HepG2 (cell line): ENCODE data around the gene HMCN2. TPM values are rescaled to one million over a fixed set of nuclear protein-coding genes. Genes with fewer than 3 reads are reported as not detected.

Experiments
- ATAC-seq: fragments of 200-7000 bp; cut with Tn5 transposase; 3 replicates; pipeline ENCODE4 v1.9.1; 2020; ENCODE audit warnings: mild to moderate bottlenecking, moderate library complexity
- BruUV-seq: library from RNA; stranded (reverse); fragments of 400-500 nt; replicated peaks from 2 replicates; lab custom pipeline; 2021; lab: Mats Ljungman, UMichigan
- CTCF ChIA-PET: fragments of 300-600 bp; formaldehyde crosslinking; extraction: SDS; loops from one replicate; lab custom pipeline; 2021; ENCODE audit warnings: low total read pairs, inconsistent platforms, low intra/inter-chr PET ratio; lab: Yijun Ruan, JAX
- POLR2A ChIA-PET: fragments of 350-600 bp; sonication (Branson Sonifier 250); formaldehyde crosslinking; loops from one replicate; lab custom pipeline; 2020; ENCODE audit warnings: antibody characterized with exemption, inconsistent platforms; lab: Yijun Ruan, JAX
- DNase-seq: peaks from one replicate; pipeline ENCODE4 v3.0.0-alpha.2; 2015; ENCODE audit warnings: low spot score
- FAIRE-seq: peaks from 3 replicates; lab custom pipeline; 2011; peaks lifted over from hg19 to GRCh38; lab: Jason Lieb, UNC
- H2AFZ ChIP-seq: one replicate; pipeline ENCODE4 v1.6.1; 2011; ENCODE audit warnings: low read length, inconsistent platforms
- H3K27ac ChIP-seq: fragments of 300-600 bp; 3 replicates; pipeline ENCODE4 v1.8.0; 2011; ENCODE audit warnings: mixed run types, mild to moderate bottlenecking, mixed read lengths, low read length, inconsistent platforms; ENCODE audit not compliant: insufficient read depth; ENCODE audit errors: extremely low read length
- H3K27me3 ChIP-seq, 2 experiments: fragments of 200-600 bp in 1 of 2; 2 replicates in 1 of 2; 3 replicates in 1 of 2; pipeline versions ENCODE4 v1.6.0 to v1.8.0; 2011; ENCODE audit warnings: low read length in 2 of 2, mild to moderate bottlenecking in 2 of 2, moderate library complexity in 2 of 2, inconsistent platforms in 1 of 2; ENCODE audit not compliant: insufficient read depth in 2 of 2, control insufficient read depth in 1 of 2
- H3K36me3 ChIP-seq, 2 experiments: fragments of 200-600 bp in 1 of 2; replicated peaks in 1 of 2; 2 replicates in 1 of 2; 3 replicates in 1 of 2; pipeline versions ENCODE4 v1.5.1 to v1.8.0; 2011; ENCODE audit warnings: low read length in 2 of 2, inconsistent platforms in 1 of 2; ENCODE audit not compliant: insufficient read depth in 2 of 2, control insufficient read depth in 1 of 2
- H3K4me1 ChIP-seq: 2 replicates; pipeline ENCODE4 v1.5.1; 2012; ENCODE audit warnings: low read length, inconsistent platforms; ENCODE audit not compliant: insufficient read depth
- H3K4me2 ChIP-seq: 2 replicates; pipeline ENCODE4 v1.6.0; 2011; ENCODE audit warnings: low read depth, low read length, inconsistent platforms
- H3K4me3 ChIP-seq, 3 experiments: fragments of 200-600 bp in 1 of 3; sonication (generic), shearing (Covaris generic) in 1 of 3; replicated peaks in 1 of 3; 2 replicates each; pipeline ENCODE4 v1.5.1; 2011 to 2016; ENCODE audit warnings: low read length in 3 of 3, inconsistent platforms in 2 of 3, low read depth in 2 of 3, mild to moderate bottlenecking in 2 of 3, control low read depth in 1 of 3, mixed read lengths in 1 of 3; ENCODE audit not compliant: insufficient read depth in 1 of 3
- H3K79me2 ChIP-seq: one replicate; pipeline ENCODE4 v1.6.1; 2011; ENCODE audit warnings: low read length, inconsistent platforms; ENCODE audit not compliant: insufficient read depth
- H3K9ac ChIP-seq: 2 replicates; pipeline ENCODE4 v1.6.0; 2011; ENCODE audit warnings: mild to moderate bottlenecking, low read depth, low read length, inconsistent platforms; ENCODE audit not compliant: insufficient read depth
- H3K9me3 ChIP-seq: 2 replicates; pipeline ENCODE4 v1.5.1; 2012; ENCODE audit warnings: mild to moderate bottlenecking, low read length
- H4K20me1 ChIP-seq: 2 replicates; pipeline ENCODE4 v1.6.0; 2011; ENCODE audit warnings: inconsistent platforms, mild to moderate bottlenecking, low read length, moderate library complexity; ENCODE audit not compliant: insufficient read depth
- ELF1 ChIP-seq: sonication (generic); formaldehyde crosslinking; IDR thresholded peaks from 2 replicates; pipeline ENCODE4 v1.4.0; 2020; ENCODE audit warnings: missing genetic modification reagents
- GABPB1 ChIP-seq: IDR thresholded peaks from 2 replicates; pipeline ENCODE4 v1.6.1; 2016; ENCODE audit warnings: mild to moderate bottlenecking, missing genetic modification reagents, moderate library complexity, missing compliant biosample characterization
- JUNB ChIP-seq: sonication (generic); formaldehyde crosslinking; IDR thresholded peaks from 2 replicates; pipeline ENCODE4 v1.8.0; 2022; ENCODE audit warnings: missing genetic modification reagents, mild to moderate bottlenecking, borderline replicate concordance
- RFX3 ChIP-seq: IDR thresholded peaks from 2 replicates; pipeline ENCODE4 v1.6.1; 2016; ENCODE audit warnings: missing biosample characterization, missing genetic modification reagents
- SNRNP70 ChIP-seq: fragments of 200-400 bp; formaldehyde crosslinking; IDR thresholded peaks from 2 replicates; pipeline ENCODE4 v1.6.1; 2017; ENCODE audit warnings: mild to moderate bottlenecking, low read depth, low read length, moderate library complexity
- SRSF1 ChIP-seq: fragments of 200-400 bp; formaldehyde crosslinking; optimal IDR thresholded peaks from 2 replicates; pipeline ENCODE3; 2017; ENCODE audit warnings: mild to moderate bottlenecking, low read depth, low read length, moderate library complexity
- TAF15 ChIP-seq: fragments of 200-400 bp; formaldehyde crosslinking; IDR thresholded peaks from one replicate; pipeline ENCODE4 v1.6.1; 2018; ENCODE audit warnings: mild to moderate bottlenecking, low read depth, low read length; ENCODE audit not compliant: poor library complexity, severe bottlenecking
- TBP ChIP-seq: sonication (generic); formaldehyde crosslinking; IDR thresholded peaks from 2 replicates; pipeline ENCODE4 v1.5.0; 2020; ENCODE audit warnings: missing genetic modification reagents
- TMF1 ChIP-seq: sonication (generic); formaldehyde crosslinking; IDR thresholded peaks from 2 replicates; pipeline ENCODE4 v1.8.1; 2022; ENCODE audit warnings: low read depth, missing genetic modification reagents
- TSC22D2 ChIP-seq: sonication (generic); formaldehyde crosslinking; IDR thresholded peaks from 2 replicates; pipeline ENCODE4 v1.5.1; 2020; ENCODE audit warnings: missing genetic modification reagents, mild to moderate bottlenecking, borderline replicate concordance
- ZBTB3 ChIP-seq: sonication (generic); formaldehyde crosslinking; IDR thresholded peaks from 2 replicates; pipeline ENCODE4 v1.4.0; 2020; ENCODE audit warnings: low read depth, mild to moderate bottlenecking, moderate library complexity, missing genetic modification reagents, borderline replicate concordance
- ZFAT ChIP-seq: sonication (generic); formaldehyde crosslinking; conservative IDR thresholded peaks from 2 replicates; pipeline ENCODE4 v1.8.1; 2023; ENCODE audit warnings: missing genetic modification reagents, inconsistent platforms
- ZIK1 ChIP-seq: sonication (generic); formaldehyde crosslinking; IDR thresholded peaks from 2 replicates; pipeline ENCODE4 v1.5.0; 2020; ENCODE audit warnings: mild to moderate bottlenecking, low read depth, missing genetic modification reagents, borderline replicate concordance
- ZMAT3 ChIP-seq: sonication (generic); formaldehyde crosslinking; conservative IDR thresholded peaks from 2 replicates; pipeline ENCODE4 v1.7.0; 2021; ENCODE audit warnings: missing genetic modification reagents
- ZNF207 ChIP-seq: fragments of 450-650 bp; IDR thresholded peaks from 2 replicates; pipeline ENCODE4 v1.6.1; 2016; ENCODE audit warnings: antibody characterized with exemption, borderline replicate concordance
- ZNF33A ChIP-seq: sonication (generic); formaldehyde crosslinking; IDR thresholded peaks from 2 replicates; pipeline ENCODE4 v1.5.1; 2020; ENCODE audit warnings: missing genetic modification reagents, mild to moderate bottlenecking, moderate library complexity, borderline replicate concordance
- ZNF350 ChIP-seq: sonication (generic); formaldehyde crosslinking; IDR thresholded peaks from 2 replicates; pipeline ENCODE4 v1.4.0; 2020; ENCODE audit warnings: mild to moderate bottlenecking, low read depth, missing genetic modification reagents, borderline replicate concordance
- ZNF670 ChIP-seq: sonication (generic); formaldehyde crosslinking; IDR thresholded peaks from 2 replicates; pipeline ENCODE4 v1.8.0; 2022; ENCODE audit warnings: mild to moderate bottlenecking, missing genetic modification reagents, borderline replicate concordance
- ZNF713 ChIP-seq: sonication (generic); formaldehyde crosslinking; IDR thresholded peaks from 2 replicates; pipeline ENCODE4 v1.4.0; 2020; ENCODE audit warnings: mild to moderate bottlenecking, missing genetic modification reagents
- WGBS: methylation state at CpG from one replicate; pipeline ENCODE4 v1.1.6; 2017; ENCODE audit warnings: low lambda C conversion rate; 5-methylcytosine and 5-hydroxymethylcytosine counted together
- in situ Hi-C: cut with HindIII; loops from 2 replicates; pipeline ENCODE4 v1.10.0; 2017; ENCODE audit warnings: low pct_unique_long_range_greater_than_20kb; ENCODE audit not compliant: extremely low pct_ligation_motif_present
- intact Hi-C: fragments of 100-400 bp; cut with micrococcal nuclease; formaldehyde crosslinking; loops from one replicate; pipeline ENCODE4 v1.10.0; 2022; ENCODE audit not compliant: unreplicated experiment
- polyA plus RNA-seq, 8 experiments: library from polyadenylated mRNA; depleted of rRNA in 3 of 8; stranded (reverse) in 7 of 8; unstranded in 1 of 8; fragments of >200 nt; fragmentation: Illumina TruSeq in 4 of 8; extraction: Trizol in 4 of 8; gene quantifications; 2 replicates each; pipeline versions ENCODE4 v1.2.1 to v1.2.3, GENCODE V29; 2011 to 2016; ENCODE audit warnings: low read depth in 4 of 8, missing spikeins in 1 of 8, mixed read lengths in 1 of 8; ENCODE audit not compliant: insufficient read depth in 1 of 8
- total RNA-seq, 5 experiments: library from RNA; depleted of rRNA; stranded (reverse); fragments of >200 nt; fragmentation: Illumina TruSeq; extraction: Trizol; gene quantifications; 2 replicates each; pipeline ENCODE4 v1.2.3, GENCODE V29; 2016; ENCODE audit warnings: low read depth in 1 of 5
- TF ChIP-seq, protein P1 (sequence below): sonication (generic); formaldehyde crosslinking; IDR thresholded peaks from 2 replicates; pipeline ENCODE4 v1.4.0; 2020; ENCODE audit warnings: missing genetic modification reagents
- TF ChIP-seq, protein P2 (sequence below): sonication (generic); formaldehyde crosslinking; IDR thresholded peaks from 2 replicates; pipeline ENCODE4 v1.8.1; 2023; ENCODE audit warnings: missing genetic modification reagents, inconsistent platforms, borderline replicate concordance
- TF ChIP-seq, protein P3 (sequence below): sonication (generic); formaldehyde crosslinking; IDR thresholded peaks from 2 replicates; pipeline ENCODE4 v1.4.0; 2020; ENCODE audit warnings: missing genetic modification reagents

Gene HMCN2
- total and polyA plus RNA-seq, 2 of the 13 experiments (the other 11 are each of a cell fraction or from before 2014, with no cell fraction given): 0.09 TPM; not detected in 1

DNA sequence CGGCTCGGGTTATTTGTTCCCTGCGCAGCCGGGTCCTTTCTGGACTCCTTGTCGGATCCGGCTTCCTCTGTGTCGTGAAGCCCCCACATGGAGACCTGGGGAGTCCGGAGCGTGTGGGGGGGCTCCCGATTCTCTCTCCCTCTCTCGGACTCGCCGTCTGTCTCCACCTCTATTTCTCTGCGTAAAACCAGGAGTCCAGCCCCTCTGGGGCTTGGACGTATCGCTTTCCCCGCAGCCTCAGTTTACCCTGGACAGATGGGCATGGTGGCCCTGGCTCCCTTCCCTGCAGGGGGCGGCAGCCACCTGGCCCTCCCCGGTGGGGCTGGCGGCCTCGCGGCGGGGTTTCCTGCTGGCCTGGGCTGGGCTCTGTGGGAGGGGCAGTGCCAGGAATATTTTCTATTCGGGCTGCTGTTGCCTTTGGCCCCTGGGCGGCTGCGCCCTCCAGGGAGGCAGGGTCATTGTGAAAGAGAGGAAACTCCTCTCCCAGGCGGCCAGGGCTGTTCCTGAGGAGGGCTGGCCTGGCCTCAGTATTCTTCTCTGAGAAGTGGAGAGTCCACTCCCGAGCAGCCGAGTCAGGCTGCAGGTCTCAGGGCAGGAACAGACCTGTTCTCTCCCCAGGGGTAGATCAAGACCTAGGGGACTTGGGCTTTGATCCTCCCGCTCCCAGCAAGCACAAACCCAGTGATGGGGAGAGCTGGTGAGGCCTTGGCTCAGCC lies 179.9 kb downstream of the HMCN2 start:
- FAIRE-seq: no peak
- TF ChIP-seq SRSF1 (no peak), JUNB (CRISPR knock-in tag) (no peak), ZNF350 (0 out of 2 replicates have a peak, but pooled peaks have one; percentile 42), ELF1 (CRISPR knock-in tag) (no peak), ZNF33A (no peak), RFX3 (no peak), ZMAT3 (CRISPR knock-in tag) (no peak), ZIK1 (CRISPR knock-in tag) (no peak), ZFAT (CRISPR knock-in tag) (no peak), ZNF670 (CRISPR knock-in tag) (no peak), TSC22D2 (CRISPR knock-in tag) (no peak), GABPB1 (CRISPR knock-in tag) (no peak), SNRNP70 (no peak), TBP (CRISPR knock-in tag) (no peak), ZNF713 (CRISPR knock-in tag) (no peak), TMF1 (CRISPR knock-in tag) (0 out of 2 replicates have a peak, but pooled peaks have one; percentile 30), TAF15 (no peak), ZBTB3 (CRISPR knock-in tag) (no peak), ZNF207 (no peak)
- TF ChIP-seq, protein P1, sequence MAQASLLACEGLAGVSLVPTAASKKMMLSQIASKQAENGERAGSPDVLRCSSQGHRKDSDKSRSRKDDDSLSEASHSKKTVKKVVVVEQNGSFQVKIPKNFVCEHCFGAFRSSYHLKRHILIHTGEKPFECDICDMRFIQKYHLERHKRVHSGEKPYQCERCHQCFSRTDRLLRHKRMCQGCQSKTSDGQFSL: 0 out of 2 replicates have a peak, but pooled peaks have one; percentile 31
- TF ChIP-seq, protein P2, sequence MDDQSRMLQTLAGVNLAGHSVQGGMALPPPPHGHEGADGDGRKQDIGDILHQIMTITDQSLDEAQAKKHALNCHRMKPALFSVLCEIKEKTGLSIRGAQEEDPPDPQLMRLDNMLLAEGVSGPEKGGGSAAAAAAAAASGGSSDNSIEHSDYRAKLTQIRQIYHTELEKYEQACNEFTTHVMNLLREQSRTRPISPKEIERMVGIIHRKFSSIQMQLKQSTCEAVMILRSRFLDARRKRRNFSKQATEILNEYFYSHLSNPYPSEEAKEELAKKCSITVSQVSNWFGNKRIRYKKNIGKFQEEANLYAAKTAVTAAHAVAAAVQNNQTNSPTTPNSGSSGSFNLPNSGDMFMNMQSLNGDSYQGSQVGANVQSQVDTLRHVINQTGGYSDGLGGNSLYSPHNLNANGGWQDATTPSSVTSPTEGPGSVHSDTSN (CRISPR knock-in tag): no peak
- TF ChIP-seq, protein P3, sequence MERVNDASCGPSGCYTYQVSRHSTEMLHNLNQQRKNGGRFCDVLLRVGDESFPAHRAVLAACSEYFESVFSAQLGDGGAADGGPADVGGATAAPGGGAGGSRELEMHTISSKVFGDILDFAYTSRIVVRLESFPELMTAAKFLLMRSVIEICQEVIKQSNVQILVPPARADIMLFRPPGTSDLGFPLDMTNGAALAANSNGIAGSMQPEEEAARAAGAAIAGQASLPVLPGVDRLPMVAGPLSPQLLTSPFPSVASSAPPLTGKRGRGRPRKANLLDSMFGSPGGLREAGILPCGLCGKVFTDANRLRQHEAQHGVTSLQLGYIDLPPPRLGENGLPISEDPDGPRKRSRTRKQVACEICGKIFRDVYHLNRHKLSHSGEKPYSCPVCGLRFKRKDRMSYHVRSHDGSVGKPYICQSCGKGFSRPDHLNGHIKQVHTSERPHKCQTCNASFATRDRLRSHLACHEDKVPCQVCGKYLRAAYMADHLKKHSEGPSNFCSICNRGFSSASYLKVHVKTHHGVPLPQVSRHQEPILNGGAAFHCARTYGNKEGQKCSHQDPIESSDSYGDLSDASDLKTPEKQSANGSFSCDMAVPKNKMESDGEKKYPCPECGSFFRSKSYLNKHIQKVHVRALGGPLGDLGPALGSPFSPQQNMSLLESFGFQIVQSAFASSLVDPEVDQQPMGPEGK (CRISPR knock-in tag): peak; percentile 90

More for the DNA sequence above, 179.9 kb downstream of the HMCN2 start:
- CTCF ChIA-PET: no interaction called here
- H2AFZ ChIP-seq: peak overlapping the region; percentile 34
- no peaks in the 10 kb centered on the region for H4K20me1 ChIP-seq
- intact Hi-C loops: no loop called here
- no peaks in the 10 kb centered on the region for H3K79me2 ChIP-seq
- TSS peak; percentile 55 for BruUV-seq
- POLR2A ChIA-PET: interaction anchor here (0.7 to 1.2 kb wide), 5 partner anchors 12 to 256 kb away, joined by 3 read pairs; no protein-coding TSS in a partner anchor
- H3K4me2 ChIP-seq: peak overlapping the region; percentile 93
- peak; percentile 74 for ATAC-seq
- peak overlapping the region; percentile 62 to 86 (median 75) for H3K4me3 ChIP-seq
- in situ Hi-C loops: no loop called here
- peaks cover 9% of the 10 kb centered on the region; the same call in 1 of the 2 replicates for H3K9me3 ChIP-seq
- peak overlapping the region; percentile 72 for H3K9ac ChIP-seq
- H3K27me3 ChIP-seq: no peaks in the 10 kb centered on the region; a peak in 1 of 5 replicates
- H3K36me3 ChIP-seq: no peaks in the 10 kb centered on the region
- DNase-seq: peak; percentile 61
- H3K27ac ChIP-seq: peak overlapping the region; percentile 40
- 3% methylated on average over 6 of the region's 30 CpGs for WGBS
- H3K4me1 ChIP-seq: peaks cover 63% of the 10 kb centered on the region
